ENCODE results near the gene PTPN22.
A peak's percentile ranks its signal among the peaks of the same experiment; 100 is the strongest.

Gene PTPN22

GRCh38 chr1:113904674-113905434 is 33.3 kb upstream of the PTPN22 start, which contains the start of the genes AP4B1 and DCLRE1B (continued):
- TF ChIP-seq ZNF366 (tag by site-specific recombination; conservative IDR thresholded peaks at IDR 0.05), result peak; percentile 7; the same call in 1 of the 2 replicates
- no peak for TF ChIP-seq ZNF37A (tag by site-specific recombination; IDR thresholded peaks at IDR 0.05)
- peak; percentile 87 for TF ChIP-seq BCL11B (tag by site-specific recombination; IDR thresholded peaks at IDR 0.05; ENCODE audit: low read depth)
- peak; percentile 67 for TF ChIP-seq ZNF843 (tag by site-specific recombination; IDR thresholded peaks at IDR 0.05)
- TF ChIP-seq ZNF19 (tag by site-specific recombination; IDR thresholded peaks at IDR 0.05; ENCODE audit: low read depth), result no peak
- TF ChIP-seq ZNF292 (tag by site-specific recombination; IDR thresholded peaks at IDR 0.05; ENCODE audit: borderline replicate concordance, low read depth), result no peak
- TF ChIP-seq ZNF362 (tag by site-specific recombination; IDR thresholded peaks at IDR 0.05), result no peak
- TF ChIP-seq ZNF558 (tag by site-specific recombination; IDR thresholded peaks at IDR 0.05), result peak; percentile 47; the same call in 1 of the 2 replicates
- TF ChIP-seq ZNF785 (tag by site-specific recombination; IDR thresholded peaks at IDR 0.05), result no peak
- no peak for TF ChIP-seq ZNF707 (tag by site-specific recombination; IDR thresholded peaks at IDR 0.05)
- peak; percentile 78 for TF ChIP-seq KLF17 (tag by site-specific recombination; IDR thresholded peaks at IDR 0.05)
- TF ChIP-seq KLF16 (tag by site-specific recombination; IDR thresholded peaks at IDR 0.05), result peak; percentile 77
- no peak for TF ChIP-seq ZNF704 (tag by site-specific recombination; IDR thresholded peaks at IDR 0.05)
- TF ChIP-seq ZBTB6 (tag by site-specific recombination; IDR thresholded peaks at IDR 0.05), result peak; percentile 44; the same call in 1 of the 2 replicates
- TF ChIP-seq ZNF639 (tag by site-specific recombination; IDR thresholded peaks at IDR 0.05), result peak; percentile 81; the same call in 1 of the 2 replicates
- no peak for TF ChIP-seq ELK4 (IDR thresholded peaks at IDR 0.05; ENCODE audit: borderline replicate concordance, low read depth, low read length)
- TF ChIP-seq ZEB2 (tag by site-specific recombination; IDR thresholded peaks at IDR 0.05), result peak; percentile 99
- TF ChIP-seq RBAK (tag by site-specific recombination; IDR thresholded peaks at IDR 0.05), result no peak
- no peak for TF ChIP-seq ZNF423 (tag by site-specific recombination; IDR thresholded peaks at IDR 0.05)
- no peak for TF ChIP-seq SALL2 (tag by site-specific recombination; IDR thresholded peaks at IDR 0.05; ENCODE audit: borderline replicate concordance)
- TF ChIP-seq ZNF654 (tag by site-specific recombination; IDR thresholded peaks at IDR 0.05; ENCODE audit: low read depth), result peak; percentile 27
- TF ChIP-seq ZNF561 (tag by site-specific recombination; IDR thresholded peaks at IDR 0.05; ENCODE audit: borderline replicate concordance), result peak; percentile 87
- peak; percentile 91 for TF ChIP-seq SP3 (tag by site-specific recombination; IDR thresholded peaks at IDR 0.05)
- no peak; the same call in 1 of the 2 replicates for TF ChIP-seq REST (tag by site-specific recombination; IDR thresholded peaks at IDR 0.05)
- TF ChIP-seq ZBTB7A (tag by site-specific recombination; IDR thresholded peaks at IDR 0.05; ENCODE audit: low read depth), result no peak
- TF ChIP-seq ZBTB26 (tag by site-specific recombination; optimal IDR thresholded peaks at IDR 0.05), result peak; percentile 100
- peak; percentile 97 for TF ChIP-seq IKZF3 (tag by site-specific recombination; IDR thresholded peaks at IDR 0.05)
